ENCODE data around the gene FKBP5. TPM values are rescaled to one million over a fixed set of nuclear protein-coding genes. Genes with fewer than 3 reads are reported as not detected.
"Not testable (repeated sequence)": the region's sequence is repeated elsewhere in the genome, so short reads cannot be mapped to it uniquely, and the experiment has no call there.

FKBP5 gene
- 10 to 100 TPM; 65.1 to 66.9 TPM for total RNA-seq

GRCh38 chr6:35688605-35689322, at the start of gene FKBP5:
TSS of gene FKBP5 (minus strand) at chr6:35688915. CDS start at chr6:35642824, 46,091 bp downstream.
- CTCF ChIA-PET = interaction anchor here (0.7 to 2.0 kb wide), 4 partner anchors 22 to 49 kb away, joined by 3 to 4 read pairs (median 4); no protein-coding TSS in a partner anchor
- POLR2A ChIA-PET = interaction anchor here (0.6 to 1.5 kb wide), 2 partner anchors 34 to 65 kb away, joined by 3 read pairs; no protein-coding TSS in a partner anchor

DNA sequence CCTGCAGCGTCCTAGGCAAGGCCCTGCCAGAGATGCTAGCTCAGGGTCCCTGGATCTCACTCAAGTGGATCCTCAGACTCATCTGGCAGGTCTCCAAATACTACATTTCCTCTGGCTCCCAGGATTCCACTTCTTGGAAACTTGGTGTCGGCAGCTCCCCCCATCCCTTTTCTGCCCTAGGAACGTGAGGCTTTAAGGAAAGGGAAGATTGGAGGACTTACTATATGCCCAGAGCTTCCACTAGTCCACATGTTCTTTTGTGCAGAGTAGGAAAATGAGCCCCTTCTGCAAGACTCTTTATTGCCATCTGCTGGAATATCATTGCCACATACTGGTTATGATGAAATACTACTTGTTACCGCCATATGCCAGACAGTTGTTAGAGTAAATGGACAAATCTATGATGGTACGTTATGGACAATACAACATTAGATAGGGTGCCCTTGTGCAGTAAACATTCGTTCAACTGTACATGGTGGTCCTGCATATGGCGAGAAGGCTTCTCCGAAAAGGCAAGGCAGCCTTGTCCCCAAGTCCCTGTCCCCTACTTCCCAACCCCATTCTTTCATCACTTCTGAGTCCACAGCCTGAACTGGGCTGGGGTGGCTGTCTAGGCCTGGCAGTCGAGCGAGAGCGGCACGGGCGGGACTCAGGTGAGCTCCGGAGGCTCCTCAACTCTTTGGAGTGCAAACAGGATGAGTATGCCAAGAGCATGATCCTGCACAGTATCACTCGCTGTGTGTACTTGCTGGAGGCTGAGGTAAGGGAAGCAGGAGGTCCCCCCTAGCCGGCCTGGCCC, 48.9 kb upstream of the FKBP5 start:
- CTCF ChIA-PET = interaction anchor here (0.5 to 4.4 kb wide), 40 partner anchors 10 to 442 kb away, joined by 3 to 96 read pairs (median 5); partner anchors contain the start of gene FKBP5
- POLR2A ChIA-PET = no interaction called here

DNA sequence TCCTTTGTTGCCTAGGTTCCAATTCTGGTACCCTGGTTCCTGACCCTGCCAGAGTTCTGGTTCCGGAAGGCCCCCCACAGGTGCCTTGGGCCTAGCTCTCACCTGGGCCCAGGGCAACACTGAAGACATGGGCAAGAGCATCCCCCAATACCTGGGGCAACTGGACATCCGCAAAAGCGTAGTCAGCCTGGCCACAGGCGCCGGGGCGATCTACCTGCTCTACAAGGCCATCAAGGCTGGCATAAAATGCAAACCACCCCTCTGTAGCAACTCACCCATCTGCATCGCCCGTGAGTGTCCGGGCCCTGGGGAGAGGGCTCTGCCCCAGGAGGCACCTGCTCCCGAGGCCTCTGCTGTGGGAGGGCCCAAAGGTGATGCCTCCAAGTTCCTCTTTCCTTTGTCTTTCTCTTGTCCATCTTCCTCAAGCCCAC, 48.3 kb upstream of the FKBP5 start, which contains the start of gene ARMC12:
ARMC12 (plus strand) TSS at position 51 of the 431 bp plus-strand sequence; CDS start at position 128, 77 bp downstream.
- POLR2A ChIA-PET = no interaction called here
- CTCF ChIA-PET = interaction anchor here (0.5 to 4.4 kb wide), 49 partner anchors 9 to 441 kb away, joined by 3 to 96 read pairs (median 4); partner anchors contain the start of gene FKBP5

DNA sequence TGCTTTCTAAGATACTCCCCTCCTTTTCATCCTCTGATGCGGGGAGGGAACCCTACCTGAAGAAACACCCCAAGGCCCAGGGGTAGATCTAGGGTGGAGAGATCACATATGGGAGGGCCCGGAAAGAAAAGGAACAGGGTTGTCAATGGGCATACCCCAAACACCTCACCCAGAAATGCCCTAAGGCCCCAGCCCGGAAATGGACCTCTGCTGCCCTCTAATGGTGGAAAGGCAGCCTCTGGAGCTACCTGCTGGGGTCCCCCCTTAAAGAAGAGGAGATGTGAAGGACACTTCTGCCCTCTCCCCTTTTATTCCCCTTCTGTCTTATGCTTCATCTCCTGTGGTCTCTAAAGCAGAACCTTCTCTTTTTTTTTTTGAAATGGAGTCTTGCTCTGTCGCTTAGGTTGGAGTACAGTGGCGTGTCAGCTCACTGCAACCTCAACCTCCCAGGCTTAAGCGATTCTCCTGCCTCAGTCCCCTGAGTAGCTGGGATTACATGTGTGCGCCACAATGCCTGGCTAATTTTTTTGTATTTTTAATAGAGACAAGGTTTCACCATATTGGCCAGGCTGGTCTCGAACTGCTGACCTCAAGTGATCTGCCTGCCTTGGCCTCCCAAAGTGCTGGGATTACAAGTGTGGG, 47.7 kb upstream of the FKBP5 start:
- ChIA-PET CTCF (interaction anchor here (0.7 to 4.4 kb wide), 42 partner anchors 8 to 440 kb away, joined by 3 to 96 read pairs (median 5); partner anchors contain the start of gene FKBP5), POLR2A (no interaction called here)

DNA sequence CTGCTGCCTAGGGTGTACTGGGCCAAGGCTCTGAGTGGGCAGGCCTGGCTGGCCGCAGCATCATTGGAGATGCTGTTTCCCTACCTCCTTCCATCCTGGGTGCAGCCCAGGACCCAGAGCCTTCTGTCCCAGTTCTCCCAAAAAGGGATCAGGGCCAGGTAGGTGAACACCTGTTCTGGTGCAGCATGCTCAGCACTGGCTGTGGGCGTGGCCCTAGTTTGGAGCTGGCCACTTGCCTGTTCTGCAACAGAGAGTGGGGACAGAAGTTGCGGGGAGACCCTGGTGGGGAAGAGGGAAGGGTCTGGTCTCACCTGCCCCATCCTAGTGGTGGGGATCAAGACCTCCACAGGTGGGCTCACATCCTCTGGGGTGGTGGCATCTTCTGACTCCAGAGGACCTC, 46.7 kb upstream of the FKBP5 start:
- CTCF ChIA-PET = interaction anchor here (0.8 to 4.4 kb wide), 16 partner anchors 11 to 214 kb away, joined by 3 to 96 read pairs (median 12); no protein-coding TSS in a partner anchor
- POLR2A ChIA-PET = no interaction called here

DNA sequence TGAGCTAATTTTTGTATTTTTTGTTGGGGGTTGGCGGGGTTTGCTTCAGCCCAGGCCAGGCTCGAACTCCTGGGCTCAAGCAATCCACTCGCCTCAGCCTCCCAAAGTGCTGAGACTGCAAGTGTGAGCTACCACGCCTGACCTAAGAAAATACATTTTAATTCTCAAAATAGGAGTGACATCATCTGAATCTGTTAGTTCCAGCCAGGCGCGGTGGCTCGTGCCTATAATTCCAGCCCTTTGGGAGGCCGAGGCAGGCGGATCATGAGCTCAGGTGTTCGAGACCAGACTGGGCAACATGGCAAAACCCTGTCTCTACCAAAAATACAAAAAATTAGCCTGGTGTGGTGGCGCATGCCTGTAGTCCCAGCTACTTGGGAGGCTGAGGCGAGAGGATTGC, 45.6 kb upstream of the FKBP5 start:
- POLR2A ChIA-PET = not testable (repeated sequence)
- CTCF ChIA-PET = interaction anchor here (0.9 to 4.4 kb wide), 3 partner anchors 133 to 152 kb away, joined by 3 to 44 read pairs (median 4); no protein-coding TSS in a partner anchor

- ChIA-PET CTCF (interaction anchor here (0.9 to 4.4 kb wide), 6 partner anchors 80 to 152 kb away, joined by 3 to 44 read pairs (median 4); no protein-coding TSS in a partner anchor), POLR2A (no interaction called here)
These were observed 44.9 kb upstream of the FKBP5 start for GRCh38 chr6:35733633-35734032.

DNA sequence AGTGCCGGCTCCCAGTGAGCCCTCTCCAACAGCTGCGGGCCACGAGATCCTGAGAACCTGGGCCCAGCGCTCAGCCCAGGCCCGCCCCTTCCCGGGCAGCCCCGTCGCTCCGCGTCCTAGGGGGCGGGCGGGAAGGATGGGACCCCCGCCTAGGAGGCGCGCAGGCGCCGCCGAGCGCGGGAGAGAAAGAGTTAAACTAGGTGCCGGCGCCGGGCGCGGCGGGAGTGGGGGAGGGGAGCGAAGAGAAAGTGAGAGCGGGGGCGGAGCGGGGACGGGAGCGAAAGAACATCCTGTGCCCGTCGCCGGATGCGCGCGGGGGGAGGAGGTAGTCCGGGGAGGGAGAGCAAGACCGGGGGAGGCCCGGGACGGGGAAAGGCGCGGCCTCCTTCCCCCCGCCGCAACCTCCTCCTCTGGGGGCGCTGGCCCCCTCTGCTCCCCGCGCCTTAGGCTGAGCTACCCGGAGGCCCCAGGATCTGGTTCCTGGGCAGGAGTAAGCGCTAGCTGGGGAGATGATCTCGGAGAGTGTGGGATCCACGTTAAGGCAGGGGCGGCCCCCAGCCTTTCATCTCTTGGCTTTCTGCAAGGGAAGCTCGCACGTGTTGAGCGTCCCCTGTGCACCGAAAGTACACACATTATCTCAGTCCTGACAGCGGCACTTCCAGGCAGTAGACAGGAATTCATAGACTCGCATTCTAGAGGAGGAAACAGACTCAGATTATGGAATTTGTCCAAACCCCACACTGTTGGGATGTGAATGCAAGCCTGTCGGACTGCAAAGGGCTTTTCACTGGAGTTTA, 43.2 kb upstream of the FKBP5 start:
- CTCF ChIA-PET = interaction anchor here (0.6 to 1.4 kb wide), 5 partner anchors 21 to 209 kb away, joined by 3 to 4 read pairs (median 3); partner anchors contain the start of gene FKBP5
- POLR2A ChIA-PET = interaction anchor here (0.5 to 1.4 kb wide), 5 partner anchors 14 to 296 kb away, joined by 3 to 6 read pairs (median 3); no protein-coding TSS in a partner anchor

DNA sequence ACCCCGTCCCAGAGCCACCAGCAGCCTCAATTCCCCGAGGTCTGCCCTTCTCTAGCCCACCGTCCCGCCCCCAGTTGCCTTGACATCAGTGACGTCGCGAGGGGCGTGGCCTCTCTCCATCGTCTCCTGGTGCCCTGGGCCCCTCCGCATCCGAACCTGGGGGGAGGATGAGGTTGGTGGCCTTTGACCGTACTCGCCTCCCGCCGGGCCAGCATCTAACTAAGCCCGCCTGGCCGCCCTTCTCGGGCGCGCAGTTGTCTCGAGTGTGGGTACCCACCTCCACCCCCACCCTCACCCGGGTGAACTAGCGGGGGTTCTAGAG, 42.7 kb upstream of the FKBP5 start:
- ChIA-PET CTCF (interaction anchor here (1.1 to 1.4 kb wide), 4 partner anchors 15 to 44 kb away, joined by 3 to 4 read pairs (median 4); partner anchors contain the start of gene FKBP5), POLR2A (interaction anchor here (1.2 to 1.4 kb wide), 2 partner anchors 13 to 45 kb away, joined by 3 to 6 read pairs; no protein-coding TSS in a partner anchor)

- ChIA-PET CTCF (interaction anchor here (1.1 to 1.4 kb wide), 2 partner anchors 14 to 43 kb away, joined by 3 read pairs; partner anchors contain the start of gene FKBP5), POLR2A (interaction anchor here (0.7 kb wide), 1 partner anchor 61 kb away, joined by 5 read pairs; no protein-coding TSS in a partner anchor)
These were observed 42.2 kb upstream of the FKBP5 start for GRCh38 chr6:35730745-35731413.

- ChIA-PET POLR2A (no interaction called here), CTCF (interaction anchor here (1.4 kb wide), 1 partner anchor 13 kb away, joined by 3 read pairs; no protein-coding TSS in a partner anchor)
These were observed 41.0 kb upstream of the FKBP5 start for GRCh38 chr6:35729722-35730121.

- ChIA-PET POLR2A (interaction anchor here (0.7 to 1.6 kb wide), 3 partner anchors 18 to 127 kb away, joined by 3 to 9 read pairs (median 5); no protein-coding TSS in a partner anchor), CTCF (interaction anchor here (1.2 to 2.1 kb wide), 4 partner anchors 8 to 65 kb away, joined by 3 to 9 read pairs (median 8); partner anchors contain the start of gene ARMC12)
These were observed 40.3 kb upstream of the FKBP5 start for GRCh38 chr6:35728683-35729678.

- ChIA-PET POLR2A (interaction anchor here (0.7 to 2.1 kb wide), 4 partner anchors 10 to 126 kb away, joined by 3 to 9 read pairs (median 6); no protein-coding TSS in a partner anchor), CTCF (interaction anchor here (1.2 to 2.1 kb wide), 4 partner anchors 9 to 64 kb away, joined by 3 to 9 read pairs (median 8); partner anchors contain the start of gene ARMC12)
These were observed 39.4 kb upstream of the FKBP5 start for GRCh38 chr6:35727935-35728682.

- POLR2A ChIA-PET = interaction anchor here (1.5 to 2.1 kb wide), 3 partner anchors 9 to 126 kb away, joined by 5 to 9 read pairs (median 7); no protein-coding TSS in a partner anchor
- CTCF ChIA-PET = interaction anchor here (1.4 to 2.1 kb wide), 4 partner anchors 10 to 17 kb away, joined by 4 to 9 read pairs (median 8); partner anchors contain the start of gene ARMC12
These were observed 38.7 kb upstream of the FKBP5 start for GRCh38 chr6:35727231-35727934.
